Measurements from ENCODE around the gene KIF17.

DNA sequence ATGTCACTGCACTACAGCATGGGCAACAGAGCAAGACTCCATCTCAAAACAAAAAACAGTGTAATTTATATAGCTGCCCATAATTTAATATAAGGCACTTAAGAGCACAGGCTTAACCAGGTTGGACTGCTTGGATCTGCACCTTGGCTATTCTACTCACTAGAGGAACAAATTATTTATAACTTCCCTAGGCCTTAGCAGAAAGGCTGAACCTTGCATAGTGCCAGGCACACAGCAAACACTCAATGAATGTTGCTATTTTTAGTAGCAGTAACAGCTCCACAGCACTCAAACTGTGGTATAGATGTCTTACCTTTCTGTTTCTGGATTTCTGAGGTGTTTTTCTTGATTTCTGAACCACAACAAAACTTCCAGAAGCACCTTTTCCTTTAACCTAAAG is 49.5 kb upstream of the KIF17 start:
- TF ChIP-seq POLR2A (IDR thresholded peaks at IDR 0.05) (no peak), CTCF (IDR thresholded peaks at IDR 0.05) (no peak)
